Peyer's patch (tissue), 4 donors: Measurements from ENCODE around the gene PTGES3L.

ENCODE experiments used
- CTCF ChIP-seq, 6 experiments: fragments of 450-650 bp in 4 of 6; fragments of 200-600 bp in 2 of 6; sonication (generic) in 1 of 6; IDR thresholded peaks; one replicate each; pipeline ENCODE4 v1.5.1; 2017 to 2019; ENCODE audit warnings: antibody characterized with exemption in 6 of 6, mild to moderate bottlenecking in 3 of 6, moderate library complexity in 1 of 6
- POLR2A ChIP-seq, 2 donors: fragments of 450-650 bp; IDR thresholded peaks; one replicate each; pipeline ENCODE4 v1.5.1; 2017; ENCODE audit warnings: antibody characterized with exemption in 2 of 2, mild to moderate bottlenecking in 2 of 2, moderate library complexity in 2 of 2

- TF ChIP-seq CTCF (IDR thresholded peaks at IDR 0.05) = no peak
- no peak for TF ChIP-seq POLR2A (IDR thresholded peaks at IDR 0.05)
Measured at GRCh38 chr17:43003542-43004172, 23.8 kb upstream of the PTGES3L start.
